ENCODE measurements around the gene POPDC2. TPM values are rescaled to one million over a fixed set of nuclear protein-coding genes. Genes with fewer than 3 reads are reported as not detected.

The POPDC2 gene
- total and polyA plus RNA-seq, 9 donors, result 0.83 to 5.0 (median 2.9) TPM

- peaks cover 5% of the 10 kb centered on the region for H3K4me1 ChIP-seq (ENCODE audit: insufficient read depth)
- WGBS, 3 donors, result 62 to 70% (median 70%) methylated on average over 7 of the region's 7 CpGs
These were observed 7.9 kb downstream of the POPDC2 start for GRCh38 chr3:119652306-119653033.

GRCh38 chr3:119649761-119650160, 10.6 kb downstream of the POPDC2 start:
- intact Hi-C loops (cut with DNase I), result no loop called here
- no peak overlapping the region for H3K27ac ChIP-seq
- no peak for DNase-seq
- H3K9me3 ChIP-seq, result no peaks in the 10 kb centered on the region
- peaks cover 7% of the 10 kb centered on the region for H3K4me1 ChIP-seq (ENCODE audit: insufficient read depth)
- H3K36me3 ChIP-seq, result no peaks in the 10 kb centered on the region
- 24 to 31% (median 26%) methylated on average over 3 of the region's 3 CpGs for WGBS, 3 donors
- H3K27me3 ChIP-seq, result no peaks in the 10 kb centered on the region
- no peak overlapping the region for H3K4me3 ChIP-seq
- TF ChIP-seq POLR2A (IDR thresholded peaks at IDR 0.05) (no peak), CTCF (IDR thresholded peaks at IDR 0.05) (no peak), EP300 (IDR thresholded peaks at IDR 0.05) (no peak)

More at GRCh38 chr3:119652306-119653033, 7.9 kb downstream of the POPDC2 start:
- no peak for DNase-seq
- intact Hi-C loops (cut with DNase I), result no loop called here
- Histone ChIP-seq H3K27me3 (no peaks in the 10 kb centered on the region), H3K4me3 (no peak overlapping the region), H3K36me3 (no peaks in the 10 kb centered on the region), H3K27ac (no peak overlapping the region), H3K9me3 (no peaks in the 10 kb centered on the region)
- no peak for TF ChIP-seq EP300 (IDR thresholded peaks at IDR 0.05)
- no peak for TF ChIP-seq POLR2A (IDR thresholded peaks at IDR 0.05)
- TF ChIP-seq CTCF (IDR thresholded peaks at IDR 0.05), result no peak

- Histone ChIP-seq H3K4me1 (ENCODE audit: insufficient read depth) (peaks cover 7% of the 10 kb centered on the region), H3K27me3 (no peaks in the 10 kb centered on the region), H3K9me3 (no peaks in the 10 kb centered on the region), H3K4me3 (no peak overlapping the region), H3K36me3 (no peaks in the 10 kb centered on the region), H3K27ac (no peak overlapping the region)
- intact Hi-C loops (cut with DNase I), result no loop called here
- DNase-seq, result no peak
- 45 to 54% (median 50%) methylated on average over 12 of the region's 12 CpGs for WGBS, 3 donors
- TF ChIP-seq CTCF (IDR thresholded peaks at IDR 0.05), result no peak
- TF ChIP-seq POLR2A (IDR thresholded peaks at IDR 0.05), result no peak
- TF ChIP-seq EP300 (IDR thresholded peaks at IDR 0.05), result no peak
These were observed 12.4 kb downstream of the POPDC2 start for GRCh38 chr3:119647843-119648575.

- no peaks in the 10 kb centered on the region for H3K27me3 ChIP-seq
- H3K27ac ChIP-seq, result no peak overlapping the region
- H3K4me1 ChIP-seq (ENCODE audit: insufficient read depth), result peaks cover 9% of the 10 kb centered on the region
- no peaks in the 10 kb centered on the region for H3K36me3 ChIP-seq
- 65 to 81% (median 66%) methylated on average over 2 of the region's 2 CpGs for WGBS, 3 donors
- intact Hi-C loops (cut with DNase I), result no loop called here
- no peak overlapping the region for H3K4me3 ChIP-seq
- no peak for TF ChIP-seq EP300 (IDR thresholded peaks at IDR 0.05)
- no peak for TF ChIP-seq CTCF (IDR thresholded peaks at IDR 0.05)
- no peak for TF ChIP-seq POLR2A (IDR thresholded peaks at IDR 0.05)
- no peak for DNase-seq
- no peaks in the 10 kb centered on the region for H3K9me3 ChIP-seq
These were observed 13.2 kb downstream of the POPDC2 start for GRCh38 chr3:119647171-119647570.
